MCF 10A (cell line): Measurements from ENCODE around the gene FLRT1. TPM values are rescaled to one million over a fixed set of nuclear protein-coding genes. Genes with fewer than 3 reads are reported as not detected.

Experiments
- BruUV-seq: library from RNA; stranded (reverse); fragments of 400-500 nt; replicated peaks from 2 replicates; lab custom pipeline; 2021; lab: Mats Ljungman, UMichigan
- CTCF ChIA-PET: fragments of 300-600 bp; sonication (Branson Sonifier 250); formaldehyde crosslinking; extraction: SDS; loops from one replicate; lab custom pipeline; 2021; ENCODE audit warnings: antibody characterized with exemption, inconsistent platforms; lab: Yijun Ruan, JAX
- POLR2A ChIA-PET: fragments of 300-600, 350-650 bp; sonication (Branson Sonifier 250); formaldehyde crosslinking; extraction: SDS; loops from one replicate; lab custom pipeline; 2020; ENCODE audit warnings: antibody characterized with exemption, inconsistent platforms; lab: Yijun Ruan, JAX
- DNase-seq: peaks from one replicate; pipeline ENCODE4 v3.0.0-alpha.2; 2018; ENCODE audit not compliant: unreplicated experiment
- H3K27ac Mint-ChIP-seq: one replicate; pipeline ENCODE4 v1.8.0; 2022; ENCODE audit warnings: mild to moderate bottlenecking, low read depth, mixed read lengths; ENCODE audit not compliant: unreplicated experiment
- H3K27me3 Mint-ChIP-seq: one replicate; pipeline ENCODE4 v1.8.0; 2022; ENCODE audit warnings: mixed read lengths; ENCODE audit not compliant: insufficient read depth, unreplicated experiment
- H3K36me3 Mint-ChIP-seq: one replicate; pipeline ENCODE4 v1.8.0; 2022; ENCODE audit warnings: mild to moderate bottlenecking, moderate library complexity, mixed read lengths; ENCODE audit not compliant: insufficient read depth, unreplicated experiment
- H3K4me1 Mint-ChIP-seq: one replicate; pipeline ENCODE4 v1.8.0; 2022; ENCODE audit warnings: mixed read lengths; ENCODE audit not compliant: insufficient read depth, unreplicated experiment
- H3K4me3 Mint-ChIP-seq: one replicate; pipeline ENCODE4 v1.8.0; 2022; ENCODE audit warnings: mild to moderate bottlenecking, moderate library complexity, mixed read lengths; ENCODE audit not compliant: unreplicated experiment
- H3K9me3 Mint-ChIP-seq: one replicate; pipeline ENCODE4 v1.8.0; 2022; ENCODE audit warnings: mixed read lengths; ENCODE audit not compliant: unreplicated experiment
- CTCF ChIP-seq: fragments of 200-600 bp; IDR thresholded peaks from one replicate; pipeline ENCODE4 v1.8.0; 2022; ENCODE audit warnings: antibody characterized with exemption, mild to moderate bottlenecking; ENCODE audit not compliant: unreplicated experiment
- intact Hi-C: fragments of 100-400 bp; cut with micrococcal nuclease; formaldehyde crosslinking; loops from 2 replicates; pipeline ENCODE4 v1.14.1; 2022
- total RNA-seq: library from RNA; stranded (reverse); gene quantifications from 2 replicates; pipeline ENCODE4 v1.2.3, GENCODE V29; 2022

The FLRT1 gene
- total RNA-seq, 1 experiment from 2014 or later = 2.7 TPM

DNA sequence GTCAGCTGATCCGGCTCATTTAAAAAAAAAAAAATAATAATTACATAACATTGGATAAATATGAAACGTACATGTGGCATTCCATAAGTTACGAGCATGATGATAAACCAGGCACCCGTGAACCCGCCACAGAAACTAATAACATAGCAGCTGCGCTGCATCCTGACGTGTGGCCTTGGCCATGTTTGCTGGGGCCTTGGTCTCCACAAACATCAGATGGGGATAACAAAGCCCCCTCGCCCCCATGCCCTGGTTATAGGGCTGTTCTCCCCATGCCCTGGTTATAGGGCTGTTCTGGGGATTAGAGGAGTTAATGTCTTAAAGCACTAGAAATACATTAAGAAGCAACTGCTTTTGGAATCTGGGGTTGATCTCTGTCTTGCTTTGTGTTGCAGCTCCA is 36.7 kb downstream of the FLRT1 start:
- no peak for TF ChIP-seq CTCF
- no peak overlapping the region for H3K27ac Mint-ChIP-seq
- ChIA-PET POLR2A (interaction anchor here (0.9 kb wide), 1 partner anchor 10 kb away, joined by 3 read pairs; no protein-coding TSS in a partner anchor), CTCF (no interaction called here)
- DNase-seq = no peak
- H3K4me1 Mint-ChIP-seq = no peaks in the 10 kb centered on the region
- peaks cover 6% of the 10 kb centered on the region for H3K36me3 Mint-ChIP-seq
- H3K4me3 Mint-ChIP-seq = no peak overlapping the region
- no peaks in the 10 kb centered on the region for H3K9me3 Mint-ChIP-seq
- intact Hi-C loops = no loop called here
- BruUV-seq = no TSS peak
- H3K27me3 Mint-ChIP-seq = no peaks in the 10 kb centered on the region

DNA sequence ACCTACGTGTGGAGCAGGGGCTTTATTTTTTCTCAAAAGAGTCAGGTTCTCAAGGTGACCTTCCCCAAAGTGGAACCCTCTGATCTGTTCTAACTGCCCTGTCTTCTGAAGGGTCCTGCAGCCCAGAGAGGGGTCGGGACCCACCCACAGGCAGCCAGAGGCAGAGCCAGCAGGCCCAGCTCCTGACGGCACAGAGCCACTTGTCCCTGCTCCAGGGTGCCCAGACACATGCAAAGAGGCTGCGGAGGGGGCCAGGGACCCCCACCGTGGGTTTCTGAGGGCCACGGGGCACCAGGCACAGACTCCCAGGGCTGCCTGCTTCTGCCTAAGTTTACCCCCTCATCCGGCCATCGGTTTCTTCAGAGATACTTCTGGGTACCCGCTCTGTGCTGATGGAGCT is 37.1 kb downstream of the FLRT1 start:
- intact Hi-C loops = no loop called here
- no peaks in the 10 kb centered on the region for H3K9me3 Mint-ChIP-seq
- no peaks in the 10 kb centered on the region for H3K4me1 Mint-ChIP-seq
- no peaks in the 10 kb centered on the region for H3K27me3 Mint-ChIP-seq
- H3K4me3 Mint-ChIP-seq = no peak overlapping the region
- DNase-seq = no peak
- no TSS peak for BruUV-seq
- POLR2A ChIA-PET = interaction anchor here (0.6 to 1.0 kb wide), 2 partner anchors 27 to 490 kb away, joined by 3 to 4 read pairs; no protein-coding TSS in a partner anchor
- no peak overlapping the region for H3K27ac Mint-ChIP-seq
- TF ChIP-seq CTCF = no peak
- CTCF ChIA-PET = no interaction called here
- peaks cover 6% of the 10 kb centered on the region for H3K36me3 Mint-ChIP-seq

- CTCF ChIA-PET = interaction anchor here (0.6 kb wide), 1 partner anchor 46 kb away, joined by 3 read pairs; no protein-coding TSS in a partner anchor
- no peaks in the 10 kb centered on the region for H3K27me3 Mint-ChIP-seq
- no peak for TF ChIP-seq CTCF
These were observed 37.8 kb downstream of the FLRT1 start for GRCh38 chr11:64073542-64073941.

DNA sequence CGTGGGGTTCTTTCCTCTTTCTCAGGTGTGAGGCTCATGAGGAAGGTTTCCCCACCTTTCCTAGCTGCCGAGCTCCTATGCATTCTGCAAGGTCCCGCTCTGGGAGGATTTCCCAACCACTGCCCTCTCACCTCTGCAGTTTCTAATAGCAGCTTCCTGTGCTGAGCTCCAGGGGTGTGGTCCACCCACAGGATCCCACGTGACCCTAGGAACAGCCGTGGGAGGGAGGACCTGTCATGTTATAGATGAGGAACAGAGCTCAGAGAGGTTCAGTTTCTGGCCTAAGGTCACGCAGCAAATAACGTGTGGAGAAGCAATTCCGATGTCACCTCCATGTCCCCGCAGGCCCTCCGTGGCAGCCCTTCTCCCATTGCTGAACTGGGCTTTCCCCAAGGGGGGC is 38.5 kb downstream of the FLRT1 start:
- CTCF ChIA-PET = interaction anchor here (0.6 kb wide), 2 partner anchors 45 to 74 kb away, joined by 3 read pairs; no protein-coding TSS in a partner anchor
- no TSS peak for BruUV-seq
- peaks cover 6% of the 10 kb centered on the region for H3K36me3 Mint-ChIP-seq
- no peaks in the 10 kb centered on the region for H3K27me3 Mint-ChIP-seq
- H3K4me3 Mint-ChIP-seq = no peak overlapping the region
- H3K4me1 Mint-ChIP-seq = no peaks in the 10 kb centered on the region
- POLR2A ChIA-PET = no interaction called here
- TF ChIP-seq CTCF = no peak
- intact Hi-C loops = no loop called here
- no peak overlapping the region for H3K27ac Mint-ChIP-seq
- peak; percentile 64 for DNase-seq
- H3K9me3 Mint-ChIP-seq = no peaks in the 10 kb centered on the region

More at GRCh38 chr11:64073542-64073941, 37.8 kb downstream of the FLRT1 start:
- POLR2A ChIA-PET = interaction anchor here (0.6 to 1.0 kb wide), 2 partner anchors 28 to 490 kb away, joined by 3 to 4 read pairs; no protein-coding TSS in a partner anchor
- Mint-ChIP-seq H3K27ac (no peak overlapping the region), H3K4me3 (no peak overlapping the region), H3K9me3 (no peaks in the 10 kb centered on the region), H3K4me1 (no peaks in the 10 kb centered on the region), H3K36me3 (peaks cover 6% of the 10 kb centered on the region)
- no peak for DNase-seq
- no TSS peak for BruUV-seq
- intact Hi-C loops = no loop called here
